Endothelial cell of umbilical vein (primary cell): ENCODE data around the gene PDE7B.

Experiments used
- EZH2 ChIP-seq: IDR thresholded peaks from 2 replicates; pipeline ENCODE4 v1.6.1; 2012; ENCODE audit warnings: borderline replicate concordance, low read depth, mild to moderate bottlenecking, moderate library complexity, low read length, inconsistent platforms; ENCODE audit not compliant: severe bottlenecking
- POLR2A ChIP-seq: IDR thresholded peaks from 2 replicates; pipeline ENCODE4 v1.6.1; 2012; ENCODE audit warnings: low read depth, mild to moderate bottlenecking, control low read depth, low read length
- TF ChIP-seq, protein P1 (sequence below), 2 donors: IDR thresholded peaks; 1 replicate in 1 of 2; 2 replicates in 1 of 2; pipeline ENCODE4 v1.5.1; 2011; ENCODE audit warnings: low read length in 2 of 2, mild to moderate bottlenecking in 2 of 2, moderate library complexity in 2 of 2, control low read depth in 1 of 2, inconsistent platforms in 1 of 2, low read depth in 1 of 2; ENCODE audit not compliant: insufficient read depth in 1 of 2; ENCODE audit errors: extremely low read depth in 1 of 2

DNA sequence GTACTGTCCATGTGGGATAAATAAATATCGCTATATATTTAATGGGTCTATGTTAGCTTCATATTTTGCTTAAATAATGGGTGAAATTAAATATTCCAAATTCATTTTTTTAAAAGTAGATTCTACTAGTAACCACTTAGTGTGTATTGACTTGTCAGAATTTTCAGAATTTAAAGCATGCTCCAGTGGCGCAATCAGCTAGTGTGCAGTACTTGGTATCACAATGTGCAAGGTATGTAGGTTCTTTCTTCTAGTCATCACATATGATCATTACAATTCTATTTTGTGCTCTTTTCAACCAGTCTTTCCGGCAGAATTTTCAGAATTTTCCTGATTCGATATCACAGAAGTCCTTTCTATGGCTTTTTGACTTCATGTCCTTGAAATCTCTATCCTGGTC lies 32.6 kb downstream of the PDE7B start:
- no peak for TF ChIP-seq POLR2A
- TF ChIP-seq, protein P1, sequence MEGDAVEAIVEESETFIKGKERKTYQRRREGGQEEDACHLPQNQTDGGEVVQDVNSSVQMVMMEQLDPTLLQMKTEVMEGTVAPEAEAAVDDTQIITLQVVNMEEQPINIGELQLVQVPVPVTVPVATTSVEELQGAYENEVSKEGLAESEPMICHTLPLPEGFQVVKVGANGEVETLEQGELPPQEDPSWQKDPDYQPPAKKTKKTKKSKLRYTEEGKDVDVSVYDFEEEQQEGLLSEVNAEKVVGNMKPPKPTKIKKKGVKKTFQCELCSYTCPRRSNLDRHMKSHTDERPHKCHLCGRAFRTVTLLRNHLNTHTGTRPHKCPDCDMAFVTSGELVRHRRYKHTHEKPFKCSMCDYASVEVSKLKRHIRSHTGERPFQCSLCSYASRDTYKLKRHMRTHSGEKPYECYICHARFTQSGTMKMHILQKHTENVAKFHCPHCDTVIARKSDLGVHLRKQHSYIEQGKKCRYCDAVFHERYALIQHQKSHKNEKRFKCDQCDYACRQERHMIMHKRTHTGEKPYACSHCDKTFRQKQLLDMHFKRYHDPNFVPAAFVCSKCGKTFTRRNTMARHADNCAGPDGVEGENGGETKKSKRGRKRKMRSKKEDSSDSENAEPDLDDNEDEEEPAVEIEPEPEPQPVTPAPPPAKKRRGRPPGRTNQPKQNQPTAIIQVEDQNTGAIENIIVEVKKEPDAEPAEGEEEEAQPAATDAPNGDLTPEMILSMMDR (IDR thresholded peaks at IDR 0.05; ENCODE audit: extremely low read depth in 1 of 2, insufficient read depth in 1 of 2, low read depth in 1 of 2, low read length in 2 of 2), result no peak
- no peak for TF ChIP-seq EZH2
